ENCODE data around the gene LRP1B. TPM values are rescaled to one million over a fixed set of nuclear protein-coding genes. Genes with fewer than 3 reads are reported as not detected.
"Not testable (repeated sequence)": the region's sequence is repeated elsewhere in the genome, so short reads cannot be mapped to it uniquely, and the experiment has no call there.

The LRP1B gene
- polyA plus RNA-seq, 1 of the 3 experiments (the other 2 are of a cell fraction), result 0.28 TPM

DNA sequence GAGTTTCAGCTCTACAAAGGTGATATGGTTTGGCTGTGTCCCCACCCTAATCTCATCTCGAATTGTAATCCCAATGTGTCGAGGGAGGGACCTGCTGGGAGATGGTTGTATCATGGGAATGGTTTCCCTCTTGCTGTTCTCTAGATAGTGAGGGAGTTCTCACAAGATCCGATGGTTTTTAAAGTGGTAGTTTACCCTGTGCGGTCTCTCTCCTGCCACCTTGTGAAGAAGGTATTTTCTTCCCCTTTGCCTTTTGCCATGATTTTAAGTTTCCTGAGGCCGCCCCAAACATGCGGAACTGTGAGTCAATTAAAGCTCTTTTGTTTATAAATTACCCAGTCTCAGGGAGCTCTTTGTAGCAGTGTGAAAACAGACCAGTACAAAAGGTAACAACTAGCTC is 306.0 kb downstream of the LRP1B start:
- H3K9me3 ChIP-seq, result no peaks in the 10 kb centered on the region
- no peaks in the 10 kb centered on the region for H3K9me2 ChIP-seq
- CTCF ChIA-PET, result interaction anchor here (1.1 kb wide), 1 partner anchor 13 kb away, joined by 3 read pairs; no protein-coding TSS in a partner anchor
- H2AFZ ChIP-seq (ENCODE audit: low read depth), result no peak overlapping the region
- no peak overlapping the region for H3K9ac ChIP-seq
- 68% methylated on average over 6 of the region's 6 CpGs for WGBS (ENCODE audit: low lambda C conversion rate)
- H3K27ac ChIP-seq (ENCODE audit: low read depth in 2 of 2, low read length in 1 of 2), result no peak overlapping the region
- H3K36me3 ChIP-seq (replicated peaks in 1 of 2; ENCODE audit: control insufficient read depth in 1 of 2, insufficient read depth in 2 of 2, low read length in 1 of 2), result no peaks in the 10 kb centered on the region
- H3K4me2 ChIP-seq, result no peak overlapping the region
- no peaks in the 10 kb centered on the region for H3K79me2 ChIP-seq (ENCODE audit: insufficient read depth)
- no peaks in the 10 kb centered on the region; a peak in 1 of 4 replicates for H3K4me1 ChIP-seq (ENCODE audit: control insufficient read depth in 1 of 2, insufficient read depth in 2 of 2, low read depth in 1 of 2, low read length in 1 of 2)
- no peaks in the 10 kb centered on the region for H3F3A ChIP-seq (replicated peaks; ENCODE audit: insufficient read depth)
- H3K27me3 ChIP-seq (ENCODE audit: insufficient read depth), result no peaks in the 10 kb centered on the region
- H3K4me3 ChIP-seq (ENCODE audit: low read depth in 2 of 2, low read length in 1 of 2), result no peak overlapping the region
- no peak for TF ChIP-seq SIN3A (IDR thresholded peaks at IDR 0.05; ENCODE audit: borderline replicate concordance, low read depth, low read length)
- no peak for TF ChIP-seq EP300 (IDR thresholded peaks at IDR 0.05; ENCODE audit: borderline replicate concordance in 1 of 2, low read depth in 1 of 2, low read length in 1 of 2)
- no peak for TF ChIP-seq RXRA (IDR thresholded peaks at IDR 0.05; ENCODE audit: borderline replicate concordance, low read depth)
- no peak for TF ChIP-seq GATA2 (CRISPR knock-in tag; IDR thresholded peaks at IDR 0.05)
- DNase-seq, result no peak
- POLR2A ChIA-PET, result no interaction called here
- no peaks in the 10 kb centered on the region for H4K20me1 ChIP-seq (ENCODE audit: insufficient read depth)

DNA sequence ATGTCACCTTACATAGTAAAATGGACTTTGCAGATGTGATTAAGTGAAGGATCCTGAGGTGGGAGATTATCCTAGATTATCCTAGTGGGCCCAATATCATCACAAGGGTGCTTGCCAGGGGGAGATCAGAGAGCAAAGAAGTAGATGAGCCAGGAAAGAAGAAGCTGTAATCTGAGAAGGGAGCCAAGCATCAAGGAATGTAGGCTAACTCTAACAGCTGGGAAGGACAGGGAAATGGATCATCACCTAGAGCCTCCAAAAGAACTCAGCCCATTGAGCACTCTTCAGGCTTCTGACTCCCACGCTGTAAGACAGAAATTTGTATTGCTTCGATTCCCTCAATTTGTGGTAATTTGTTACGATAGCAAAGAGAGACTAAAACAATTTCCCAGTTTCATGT is 309.9 kb downstream of the LRP1B start:
- no peak overlapping the region for H3K9ac ChIP-seq
- 74% methylated on average over 3 of the region's 3 CpGs for WGBS (ENCODE audit: low lambda C conversion rate)
- no peak for TF ChIP-seq SMC3 (IDR thresholded peaks at IDR 0.05; ENCODE audit: low read depth, low read length)
- H3K4me2 ChIP-seq, result no peak overlapping the region
- POLR2A ChIA-PET, result no interaction called here
- no peaks in the 10 kb centered on the region for H3K79me2 ChIP-seq (ENCODE audit: insufficient read depth)
- no peaks in the 10 kb centered on the region for H3K9me2 ChIP-seq
- H3K27ac ChIP-seq (ENCODE audit: low read depth in 2 of 2, low read length in 1 of 2), result no peak overlapping the region
- no peak overlapping the region for H3K4me3 ChIP-seq (ENCODE audit: low read depth in 2 of 2, low read length in 1 of 2)
- CTCF ChIA-PET, result interaction anchor here (1.5 kb wide), 1 partner anchor 10 kb away, joined by 3 read pairs; no protein-coding TSS in a partner anchor
- no peak overlapping the region for H2AFZ ChIP-seq (ENCODE audit: low read depth)
- H3K36me3 ChIP-seq (replicated peaks in 1 of 2; ENCODE audit: control insufficient read depth in 1 of 2, insufficient read depth in 2 of 2, low read length in 1 of 2), result no peaks in the 10 kb centered on the region
- H4K20me1 ChIP-seq (ENCODE audit: insufficient read depth), result no peaks in the 10 kb centered on the region
- H3K9me3 ChIP-seq, result no peaks in the 10 kb centered on the region
- no peaks in the 10 kb centered on the region for H3K27me3 ChIP-seq (ENCODE audit: insufficient read depth)
- H3F3A ChIP-seq (replicated peaks; ENCODE audit: insufficient read depth), result no peaks in the 10 kb centered on the region
- no peak for DNase-seq
- H3K4me1 ChIP-seq (ENCODE audit: control insufficient read depth in 1 of 2, insufficient read depth in 2 of 2, low read depth in 1 of 2, low read length in 1 of 2), result no peaks in the 10 kb centered on the region; a peak in 1 of 4 replicates

DNA sequence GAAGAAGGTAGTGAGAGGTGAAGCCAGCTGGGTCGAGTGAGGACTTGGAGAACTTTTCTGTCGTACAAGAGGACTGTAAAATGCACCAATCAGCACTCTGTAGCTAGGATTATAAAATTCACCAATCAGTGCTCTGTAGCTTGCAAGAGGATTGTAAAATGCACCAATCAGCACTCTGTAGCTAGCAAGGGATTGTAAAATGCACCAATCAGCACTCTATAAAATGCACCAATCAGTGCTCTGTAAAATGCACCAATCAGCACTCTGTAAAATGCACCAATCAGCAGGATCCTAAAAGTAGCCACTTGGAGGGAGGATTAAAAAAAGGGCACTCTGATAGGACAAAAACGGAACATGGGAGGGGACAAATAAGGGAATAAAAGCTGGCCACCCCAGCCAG is 315.5 kb downstream of the LRP1B start:
- CTCF ChIA-PET; H3K36me3 ChIP-seq (replicated peaks in 1 of 2; ENCODE audit: control insufficient read depth in 1 of 2, insufficient read depth in 2 of 2, low read length in 1 of 2); H2AFZ ChIP-seq (ENCODE audit: low read depth); H3K27me3 ChIP-seq (ENCODE audit: insufficient read depth); H3K9me2 ChIP-seq; H3K9ac ChIP-seq; H3K79me2 ChIP-seq (ENCODE audit: insufficient read depth); H3K4me2 ChIP-seq; POLR2A ChIA-PET; H3K4me3 ChIP-seq (ENCODE audit: low read depth in 2 of 2, low read length in 1 of 2); H3K27ac ChIP-seq (ENCODE audit: low read depth in 2 of 2, low read length in 1 of 2); H3K4me1 ChIP-seq (ENCODE audit: control insufficient read depth in 1 of 2, insufficient read depth in 2 of 2, low read depth in 1 of 2, low read length in 1 of 2); H3K9me3 ChIP-seq; H4K20me1 ChIP-seq (ENCODE audit: insufficient read depth); DNase-seq; H3F3A ChIP-seq (replicated peaks; ENCODE audit: insufficient read depth): not testable (repeated sequence)
- whole genome bisulfite sequencing (ENCODE audit: low lambda C conversion rate), result 43% methylated on average over 3 of the region's 3 CpGs

DNA sequence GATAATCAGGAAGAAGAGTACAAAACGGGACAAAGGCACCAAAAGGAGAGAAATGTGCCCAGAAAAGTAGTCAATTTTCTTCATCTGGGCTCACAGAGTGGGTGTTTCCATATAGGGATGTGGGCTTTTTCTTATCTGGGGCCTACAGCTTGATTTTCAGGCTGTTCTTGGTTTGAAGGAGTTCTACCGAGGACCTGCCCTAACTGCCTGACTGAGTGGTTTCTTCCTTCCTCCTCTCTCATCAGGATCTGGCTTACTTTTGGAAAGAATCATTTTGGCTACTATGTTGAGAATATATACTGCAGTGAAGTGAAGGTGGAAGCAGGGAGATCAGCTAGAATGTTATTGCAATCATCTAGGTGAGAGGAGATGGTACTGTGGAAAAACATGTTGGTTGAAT is 316.7 kb downstream of the LRP1B start:
- WGBS (ENCODE audit: low lambda C conversion rate), result 44% methylated on average over 2 of the region's 2 CpGs
- TF ChIP-seq POLR2AphosphoS5 (IDR thresholded peaks at IDR 0.05; ENCODE audit: low read depth, low read length) (no peak), TCF12 (IDR thresholded peaks at IDR 0.05) (no peak), GABPA (IDR thresholded peaks at IDR 0.05; ENCODE audit: low read depth) (no peak), RAD21 (IDR thresholded peaks at IDR 0.05; ENCODE audit: low read length) (no peak), GATA2 (CRISPR knock-in tag; IDR thresholded peaks at IDR 0.05) (no peak), NFIC (IDR thresholded peaks at IDR 0.05; ENCODE audit: borderline replicate concordance) (no peak), CHD2 (IDR thresholded peaks at IDR 0.05; ENCODE audit: low read length, partially characterized antibody) (no peak), RCOR1 (IDR thresholded peaks at IDR 0.05; ENCODE audit: low read length) (no peak), NRF1 (IDR thresholded peaks at IDR 0.05; ENCODE audit: low read depth, low read length) (no peak), JUND (IDR thresholded peaks at IDR 0.05) (no peak), RFX5 (IDR thresholded peaks at IDR 0.05; ENCODE audit: low read length) (no peak), SIN3A (IDR thresholded peaks at IDR 0.05; ENCODE audit: borderline replicate concordance, low read depth, low read length) (no peak), MEF2A (IDR thresholded peaks at IDR 0.05; ENCODE audit: borderline replicate concordance, low read depth) (no peak), SMC3 (IDR thresholded peaks at IDR 0.05; ENCODE audit: low read depth, low read length) (no peak), FOXJ3 (CRISPR knock-in tag; IDR thresholded peaks at IDR 0.05) (no peak)
- TF ChIP-seq, protein P1, sequence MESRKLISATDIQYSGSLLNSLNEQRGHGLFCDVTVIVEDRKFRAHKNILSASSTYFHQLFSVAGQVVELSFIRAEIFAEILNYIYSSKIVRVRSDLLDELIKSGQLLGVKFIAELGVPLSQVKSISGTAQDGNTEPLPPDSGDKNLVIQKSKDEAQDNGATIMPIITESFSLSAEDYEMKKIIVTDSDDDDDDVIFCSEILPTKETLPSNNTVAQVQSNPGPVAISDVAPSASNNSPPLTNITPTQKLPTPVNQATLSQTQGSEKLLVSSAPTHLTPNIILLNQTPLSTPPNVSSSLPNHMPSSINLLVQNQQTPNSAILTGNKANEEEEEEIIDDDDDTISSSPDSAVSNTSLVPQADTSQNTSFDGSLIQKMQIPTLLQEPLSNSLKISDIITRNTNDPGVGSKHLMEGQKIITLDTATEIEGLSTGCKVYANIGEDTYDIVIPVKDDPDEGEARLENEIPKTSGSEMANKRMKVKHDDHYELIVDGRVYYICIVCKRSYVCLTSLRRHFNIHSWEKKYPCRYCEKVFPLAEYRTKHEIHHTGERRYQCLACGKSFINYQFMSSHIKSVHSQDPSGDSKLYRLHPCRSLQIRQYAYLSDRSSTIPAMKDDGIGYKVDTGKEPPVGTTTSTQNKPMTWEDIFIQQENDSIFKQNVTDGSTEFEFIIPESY (IDR thresholded peaks at IDR 0.05; ENCODE audit: borderline replicate concordance, low read depth), result no peak

More for the DNA sequence above, 316.7 kb downstream of the LRP1B start:
- CTCF ChIA-PET, result no interaction called here
- H3K9me3 ChIP-seq, result no peaks in the 10 kb centered on the region
- H3K27me3 ChIP-seq (ENCODE audit: insufficient read depth), result no peaks in the 10 kb centered on the region
- H3K4me3 ChIP-seq (ENCODE audit: low read depth in 2 of 2, low read length in 1 of 2), result no peak overlapping the region
- H3K27ac ChIP-seq (ENCODE audit: low read depth in 2 of 2, low read length in 1 of 2), result no peak overlapping the region
- no peaks in the 10 kb centered on the region for H3K79me2 ChIP-seq (ENCODE audit: insufficient read depth)
- no peak overlapping the region for H3K9ac ChIP-seq
- H3K9me2 ChIP-seq, result no peaks in the 10 kb centered on the region
- H3K4me2 ChIP-seq, result no peak overlapping the region
- DNase-seq, result no peak
- no peaks in the 10 kb centered on the region for H3K36me3 ChIP-seq (replicated peaks in 1 of 2; ENCODE audit: control insufficient read depth in 1 of 2, insufficient read depth in 2 of 2, low read length in 1 of 2)
- no peak overlapping the region for H2AFZ ChIP-seq (ENCODE audit: low read depth)
- H3F3A ChIP-seq (replicated peaks; ENCODE audit: insufficient read depth), result no peaks in the 10 kb centered on the region
- no peaks in the 10 kb centered on the region for H3K4me1 ChIP-seq (ENCODE audit: control insufficient read depth in 1 of 2, insufficient read depth in 2 of 2, low read depth in 1 of 2, low read length in 1 of 2)
- no peaks in the 10 kb centered on the region for H4K20me1 ChIP-seq (ENCODE audit: insufficient read depth)
- POLR2A ChIA-PET, result no interaction called here
